ENCODE data around the gene ADAM10. TPM values are rescaled to one million over a fixed set of nuclear protein-coding genes. Genes with fewer than 3 reads are reported as not detected.

The ADAM10 gene
- total RNA-seq (2022; extraction: Qiagen RNA extraction; ENCODE audit: low read depth) = 76.6 to 157 TPM (median 126 TPM) in 5 replicates

GRCh38 chr15:58749532-58750337 is at the start of gene ADAM10:
Gene ADAM10 (minus strand): TSS chr15:58749707. CDS start chr15:58749534, 173 bp downstream.

GRCh38 chr15:58770857-58771620 is 21.5 kb upstream of the ADAM10 start, which contains the start of gene MINDY2:
Gene MINDY2 (plus strand): TSS chr15:58771302. CDS start chr15:58771396, 94 bp downstream.

Other genes starting within 250 kb of the ADAM10 start
- gene MINDY2, start 21.6 kb upstream of the ADAM10 start, total RNA-seq (2022; extraction: Qiagen RNA extraction; ENCODE audit: low read depth) = 1.5 to 5.3 TPM (median 4.3 TPM) in 5 replicates
- gene SLTM, start 184.0 kb upstream of the ADAM10 start, total RNA-seq (2022; extraction: Qiagen RNA extraction; ENCODE audit: low read depth) = 68.6 to 96.0 TPM (median 76.9 TPM) in 5 replicates
- 19.4 to 24.1 TPM (median 23.3 TPM) in 5 replicates for gene RNF111, start 238.0 kb upstream of the ADAM10 start, total RNA-seq (2022; extraction: Qiagen RNA extraction; ENCODE audit: low read depth)